ENCODE results near the gene OR5H1.
"Not testable (repeated sequence)": the region's sequence is repeated elsewhere in the genome, so short reads cannot be mapped to it uniquely, and the experiment has no call there.

OR5H1 gene

DNA sequence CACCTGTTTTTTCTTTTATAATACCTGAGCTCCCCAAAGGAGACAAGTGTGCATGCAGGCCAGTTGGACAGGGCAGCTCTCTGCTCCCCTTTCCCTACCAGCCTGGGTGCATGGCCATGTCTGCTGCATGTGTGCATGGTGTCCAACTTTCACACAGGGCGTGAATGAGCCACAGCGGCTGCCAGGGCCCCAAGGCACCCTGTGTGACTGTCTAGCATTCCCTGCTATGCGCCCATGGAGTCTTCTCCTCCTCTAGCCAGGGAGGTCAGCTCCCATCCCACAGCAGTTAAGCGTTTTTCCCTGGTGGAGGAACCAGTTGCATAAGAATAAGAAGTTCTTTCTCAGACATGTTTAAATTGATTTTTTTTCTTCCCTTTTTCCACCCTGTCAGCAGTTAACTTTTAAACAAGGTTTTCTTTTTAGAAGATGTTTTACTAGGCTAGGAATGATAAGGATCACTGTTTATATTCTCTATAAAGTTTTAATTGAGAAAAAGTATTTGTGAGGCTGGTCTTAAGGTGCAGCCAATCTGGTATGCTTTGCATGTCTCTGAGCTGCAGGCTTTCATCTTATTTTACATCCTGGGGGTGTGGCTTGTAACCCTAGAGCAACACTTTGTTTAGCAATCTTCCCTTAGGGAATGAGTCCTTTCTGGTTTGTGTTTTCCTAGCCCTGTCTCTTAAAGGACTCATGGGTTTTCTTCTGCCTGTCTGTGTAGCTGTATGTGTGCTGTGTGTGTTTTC is 20.5 kb upstream of the OR5H1 start:
- H3K27ac ChIP-seq: no peak overlapping the region
- DNase-seq: no peak
- TF ChIP-seq, protein P1, sequence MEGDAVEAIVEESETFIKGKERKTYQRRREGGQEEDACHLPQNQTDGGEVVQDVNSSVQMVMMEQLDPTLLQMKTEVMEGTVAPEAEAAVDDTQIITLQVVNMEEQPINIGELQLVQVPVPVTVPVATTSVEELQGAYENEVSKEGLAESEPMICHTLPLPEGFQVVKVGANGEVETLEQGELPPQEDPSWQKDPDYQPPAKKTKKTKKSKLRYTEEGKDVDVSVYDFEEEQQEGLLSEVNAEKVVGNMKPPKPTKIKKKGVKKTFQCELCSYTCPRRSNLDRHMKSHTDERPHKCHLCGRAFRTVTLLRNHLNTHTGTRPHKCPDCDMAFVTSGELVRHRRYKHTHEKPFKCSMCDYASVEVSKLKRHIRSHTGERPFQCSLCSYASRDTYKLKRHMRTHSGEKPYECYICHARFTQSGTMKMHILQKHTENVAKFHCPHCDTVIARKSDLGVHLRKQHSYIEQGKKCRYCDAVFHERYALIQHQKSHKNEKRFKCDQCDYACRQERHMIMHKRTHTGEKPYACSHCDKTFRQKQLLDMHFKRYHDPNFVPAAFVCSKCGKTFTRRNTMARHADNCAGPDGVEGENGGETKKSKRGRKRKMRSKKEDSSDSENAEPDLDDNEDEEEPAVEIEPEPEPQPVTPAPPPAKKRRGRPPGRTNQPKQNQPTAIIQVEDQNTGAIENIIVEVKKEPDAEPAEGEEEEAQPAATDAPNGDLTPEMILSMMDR (IDR thresholded peaks at IDR 0.05; ENCODE audit: low read depth, low read length): no peak

DNA sequence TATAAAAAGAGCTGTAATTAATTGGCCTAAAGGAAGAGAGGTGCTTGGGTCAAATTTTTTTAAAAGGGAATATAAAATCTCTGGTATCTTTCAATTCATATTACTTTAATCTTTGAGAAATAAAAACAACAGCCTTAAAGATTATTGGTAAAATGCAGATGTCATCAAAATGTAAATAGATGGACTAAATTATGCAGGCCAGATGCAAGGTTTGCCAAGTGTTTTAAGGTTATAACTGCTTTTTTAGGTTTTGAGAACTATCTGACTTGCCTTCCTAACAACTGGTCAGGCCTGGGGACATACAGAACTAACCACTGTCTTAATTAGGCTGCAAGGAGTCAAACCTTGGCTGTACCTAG is 20.0 kb upstream of the OR5H1 start:
- no peak for DNase-seq
- Histone ChIP-seq H3K9me3 (ENCODE audit: severe bottlenecking) (peaks cover 5% of the 10 kb centered on the region), H3K27ac (no peak overlapping the region), H3K36me3 (no peaks in the 10 kb centered on the region), H3K27me3 (ENCODE audit: insufficient read depth, low read depth, severe bottlenecking) (peaks cover 3% of the 10 kb centered on the region), H3K4me3 (ENCODE audit: low read depth, low read length) (no peak overlapping the region)
- TF ChIP-seq, protein P1 (IDR thresholded peaks at IDR 0.05; ENCODE audit: low read depth, low read length): no peak

More for the DNA sequence above, 20.5 kb upstream of the OR5H1 start:
- Histone ChIP-seq H3K4me3 (ENCODE audit: low read depth, low read length) (no peak overlapping the region), H3K27me3 (ENCODE audit: insufficient read depth, low read depth, severe bottlenecking) (peaks cover 3% of the 10 kb centered on the region), H3K9me3 (ENCODE audit: severe bottlenecking) (peaks cover 5% of the 10 kb centered on the region), H3K36me3 (no peaks in the 10 kb centered on the region)

GRCh38 chr3:98114264-98114663 is 16.3 kb upstream of the OR5H1 start:
- no peaks in the 10 kb centered on the region for H3K36me3 ChIP-seq
- H3K27ac ChIP-seq: no peak overlapping the region
- peaks cover 5% of the 10 kb centered on the region for H3K9me3 ChIP-seq (ENCODE audit: severe bottlenecking)
- TF ChIP-seq, protein P1 (IDR thresholded peaks at IDR 0.05; ENCODE audit: low read depth, low read length): no peak
- no peak for DNase-seq
- H3K4me3 ChIP-seq (ENCODE audit: low read depth, low read length): no peak overlapping the region
- peaks cover 16% of the 10 kb centered on the region for H3K27me3 ChIP-seq (ENCODE audit: insufficient read depth, low read depth, severe bottlenecking)

DNA sequence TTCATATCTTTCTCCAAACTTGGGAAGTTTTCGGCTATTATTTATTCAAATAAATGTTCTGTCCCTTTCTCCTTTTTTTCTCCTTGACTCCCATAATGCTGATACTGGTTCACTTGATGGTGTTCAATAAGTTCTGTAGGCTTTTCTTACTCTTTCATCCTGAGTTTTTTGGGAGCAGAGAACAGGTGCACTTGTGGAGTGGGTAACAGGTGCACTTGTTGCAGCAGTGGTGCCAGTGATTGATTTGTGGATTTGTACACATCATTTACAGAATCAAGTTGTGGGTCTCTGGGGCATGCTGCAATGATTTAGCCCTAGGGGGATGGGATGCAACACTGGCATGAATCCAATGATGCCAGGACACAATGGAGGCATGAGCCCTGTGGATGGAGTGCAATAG is 14.8 kb upstream of the OR5H1 start:
- Histone ChIP-seq H3K27ac (no peak overlapping the region), H3K9me3 (ENCODE audit: severe bottlenecking) (peaks cover 5% of the 10 kb centered on the region), H3K36me3 (no peaks in the 10 kb centered on the region), H3K27me3 (ENCODE audit: insufficient read depth, low read depth, severe bottlenecking) (peaks cover 20% of the 10 kb centered on the region), H3K4me3 (ENCODE audit: low read depth, low read length) (no peak overlapping the region)
- TF ChIP-seq, protein P1 (IDR thresholded peaks at IDR 0.05; ENCODE audit: low read depth, low read length): no peak
- no peak for DNase-seq

DNA sequence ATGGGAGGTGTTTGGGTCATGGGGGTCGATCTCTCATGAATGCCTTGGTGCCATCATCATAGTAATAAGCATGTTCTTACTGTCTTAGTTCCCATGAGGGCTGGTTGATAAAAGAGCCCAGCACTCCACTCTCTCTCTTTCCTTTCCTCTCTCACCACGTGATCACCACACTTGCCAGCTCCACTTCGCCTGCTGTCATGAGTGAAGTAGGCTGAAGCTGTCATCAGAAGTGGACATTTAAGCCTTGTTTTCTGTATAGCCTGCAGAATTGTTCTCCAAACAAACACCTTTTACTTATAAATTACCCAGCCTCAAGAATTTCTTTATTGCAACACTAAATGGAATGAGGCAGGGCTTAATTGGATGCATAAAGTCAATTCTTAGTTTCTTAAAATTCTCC is 6.1 kb downstream of the OR5H1 start:
- Histone ChIP-seq H3K36me3 (no peaks in the 10 kb centered on the region), H3K27ac (no peak overlapping the region), H3K4me3 (ENCODE audit: low read depth, low read length) (no peak overlapping the region), H3K9me3 (ENCODE audit: severe bottlenecking) (no peaks in the 10 kb centered on the region), H3K27me3 (ENCODE audit: insufficient read depth, low read depth, severe bottlenecking) (peaks cover 16% of the 10 kb centered on the region)
- TF ChIP-seq, protein P1 (IDR thresholded peaks at IDR 0.05; ENCODE audit: low read depth, low read length): no peak
- DNase-seq: no peak

DNA sequence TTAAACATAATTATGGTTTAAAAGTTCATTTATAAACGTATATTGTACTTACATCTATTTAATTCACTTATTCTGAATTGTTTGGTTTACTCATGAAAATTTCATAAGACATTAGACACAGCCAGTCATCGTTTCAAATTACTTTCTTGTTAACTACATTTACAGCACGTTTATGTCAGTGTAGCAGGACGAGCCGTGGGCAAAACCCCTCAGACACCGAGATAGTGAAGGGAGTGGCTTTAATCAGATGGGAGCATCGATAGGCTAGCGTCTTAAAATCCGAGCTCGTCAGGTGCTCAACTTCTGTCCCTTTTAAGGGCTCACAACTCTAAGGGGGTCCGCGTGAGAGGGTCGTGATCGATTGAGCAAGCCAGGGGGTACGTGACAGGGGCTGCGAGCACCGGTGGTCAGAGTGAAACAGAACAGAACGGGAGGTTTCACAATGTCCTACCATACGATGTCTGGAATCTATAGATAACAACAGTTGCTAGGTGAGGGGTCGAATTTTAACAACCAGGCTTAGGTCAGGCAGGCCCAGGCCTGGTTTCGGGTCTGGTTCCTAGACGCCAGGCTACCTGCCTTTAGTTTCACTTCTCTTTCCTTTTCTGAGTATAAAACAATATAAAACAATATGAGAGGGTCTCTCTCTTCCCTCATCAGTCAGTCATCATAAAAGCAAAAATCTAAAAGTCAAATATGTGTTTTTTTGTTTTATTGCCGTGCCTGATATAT is 7.5 kb downstream of the OR5H1 start:
- not testable (repeated sequence) for DNase-seq; H3K9me3 ChIP-seq (ENCODE audit: severe bottlenecking); H3K36me3 ChIP-seq; H3K4me3 ChIP-seq (ENCODE audit: low read depth, low read length); H3K27ac ChIP-seq
- H3K27me3 ChIP-seq (ENCODE audit: insufficient read depth, low read depth, severe bottlenecking): peaks cover 23% of the 10 kb centered on the region
